GM15510 (cell line): ENCODE results near the gene GIPR.

Experiments
- POLR2A ChIP-seq: IDR thresholded peaks from 3 replicates; pipeline ENCODE4 v1.6.1; 2011; ENCODE audit warnings: borderline replicate concordance; ENCODE audit not compliant: insufficient read length; ENCODE audit errors: extremely low read depth

Gene GIPR

GRCh38 chr19:45670670-45671453 lies 2.8 kb downstream of the GIPR start:
- no peak for TF ChIP-seq POLR2A

GRCh38 chr19:45674946-45675345 lies 6.9 kb downstream of the GIPR start:
- TF ChIP-seq POLR2A, result no peak

GRCh38 chr19:45676851-45677263 lies 8.8 kb downstream of the GIPR start:
- no peak for TF ChIP-seq POLR2A

GRCh38 chr19:45677351-45678230 lies 9.6 kb downstream of the GIPR start:
- TF ChIP-seq POLR2A, result no peak

GRCh38 chr19:45681391-45682015 lies 13.5 kb downstream of the GIPR start:
- TF ChIP-seq POLR2A, result peak; percentile 26

GRCh38 chr19:45682117-45682516 lies 14.1 kb downstream of the GIPR start:
- TF ChIP-seq POLR2A, result no peak

- TF ChIP-seq POLR2A, result no peak
These were observed 14.9 kb downstream of the GIPR start for GRCh38 chr19:45682908-45683307.

GRCh38 chr19:45687599-45687998 lies 19.6 kb downstream of the GIPR start:
- TF ChIP-seq POLR2A, result peak; percentile 13

GRCh38 chr19:45691516-45692186 lies 23.6 kb downstream of the GIPR start, which contains the start of gene SNRPD2:
SNRPD2 (minus strand) TSS chr19:45691953; CDS start chr19:45691888, 65 bp downstream.
- peak; percentile 97 for TF ChIP-seq POLR2A

GRCh38 chr19:45692187-45693105 lies 24.4 kb downstream of the GIPR start, which contains the start of gene QPCTL:
QPCTL (plus strand) TSS chr19:45692666; CDS start chr19:45692704, 38 bp downstream.
- TF ChIP-seq POLR2A, result peak; percentile 94

- no peak for TF ChIP-seq POLR2A
These were observed 25.2 kb downstream of the GIPR start for GRCh38 chr19:45693106-45693788.

- no peak for TF ChIP-seq POLR2A
These were observed 33.7 kb downstream of the GIPR start for GRCh38 chr19:45701676-45702075.

- TF ChIP-seq POLR2A, result no peak
These were observed 37.1 kb downstream of the GIPR start for GRCh38 chr19:45705115-45705514.
